H1 (cell line): Measurements from ENCODE around the gene MFSD6L. TPM values are rescaled to one million over a fixed set of nuclear protein-coding genes. Genes with fewer than 3 reads are reported as not detected.

Experiments
- CTCF ChIA-PET: fragments of 300-600 bp; sonication (Branson Sonifier 250); formaldehyde crosslinking; loops from one replicate; lab custom pipeline; 2021; ENCODE audit not compliant: partially characterized antibody; lab: Charles Lee
- POLR2A ChIA-PET: fragments of 300-600 bp; sonication (Branson Sonifier 250); formaldehyde crosslinking; loops from one replicate; lab custom pipeline; 2021; ENCODE audit warnings: inconsistent platforms; ENCODE audit not compliant: partially characterized antibody; lab: Charles Lee
- DNase-seq, 2 experiments: peaks; one replicate each; pipeline versions ENCODE4 v3.0.0 to v3.0.0-alpha.2; 2010 to 2022; ENCODE audit warnings: low spot score in 2 of 2, low read depth in 1 of 2, mixed read lengths in 1 of 2
- FAIRE-seq: peaks from 2 replicates; lab custom pipeline; 2011; peaks lifted over from hg19 to GRCh38; lab: Jason Lieb, UNC
- H2AFZ ChIP-seq: 2 replicates; pipeline ENCODE4 v1.8.1; 2012; ENCODE audit warnings: low read length, inconsistent platforms
- H2AK5ac ChIP-seq: 2 replicates; pipeline ENCODE4 v1.6.1; 2013; ENCODE audit warnings: low read depth, low read length
- H2BK120ac ChIP-seq: replicated peaks from 2 replicates; pipeline ENCODE3; 2013; ENCODE audit warnings: low read depth, low read length, inconsistent platforms
- H2BK12ac ChIP-seq: 2 replicates; pipeline ENCODE4 v1.6.1; 2013; ENCODE audit warnings: low read depth, low read length
- H2BK15ac ChIP-seq: 2 replicates; pipeline ENCODE4 v1.6.1; 2013; ENCODE audit warnings: low read length
- H2BK20ac ChIP-seq: 2 replicates; pipeline ENCODE4 v1.6.1; 2013; ENCODE audit warnings: low read length
- H2BK5ac ChIP-seq: 2 replicates; pipeline ENCODE4 v1.6.1; 2013; ENCODE audit warnings: low read depth, low read length
- H3K14ac ChIP-seq: 2 replicates; pipeline ENCODE4 v1.6.1; 2013; ENCODE audit warnings: inconsistent platforms; ENCODE audit not compliant: insufficient read length
- H3K18ac ChIP-seq: 2 replicates; pipeline ENCODE4 v1.6.1; 2013; ENCODE audit warnings: low read length; ENCODE audit errors: extremely low read depth
- H3K23ac ChIP-seq: 2 replicates; pipeline ENCODE4 v1.6.1; 2013; ENCODE audit warnings: inconsistent platforms; ENCODE audit not compliant: insufficient read length
- H3K23me2 ChIP-seq: 2 replicates; pipeline ENCODE4 v1.6.1; 2013; ENCODE audit warnings: low read depth, low read length
- H3K27ac ChIP-seq: 2 replicates; pipeline ENCODE4 v1.6.1; 2011; ENCODE audit warnings: low read depth, low read length, inconsistent platforms
- H3K27me3 ChIP-seq, 4 experiments: replicated peaks in 1 of 4; 1 replicate in 1 of 4; 2 replicates in 3 of 4; pipeline versions ENCODE4 v1.6.1 to v1.8.1; 2011 to 2013; ENCODE audit warnings: low read length in 3 of 4, mild to moderate bottlenecking in 3 of 4, inconsistent platforms in 2 of 4, mixed read lengths in 2 of 4, moderate library complexity in 1 of 4; ENCODE audit not compliant: control insufficient read depth in 3 of 4, insufficient read depth in 3 of 4; ENCODE audit errors: extremely low read depth in 1 of 4
- H3K36me3 ChIP-seq, 4 experiments: 2 replicates each; pipeline versions ENCODE4 v1.6.1 to v1.8.1; 2011 to 2013; ENCODE audit warnings: mild to moderate bottlenecking in 4 of 4, low read length in 3 of 4, moderate library complexity in 2 of 4, control low read depth in 1 of 4, inconsistent platforms in 1 of 4; ENCODE audit not compliant: insufficient read depth in 4 of 4, control insufficient read depth in 2 of 4
- H3K4ac ChIP-seq: replicated peaks from 2 replicates; pipeline ENCODE3; 2013; ENCODE audit warnings: low read length, low read depth, mixed read lengths, inconsistent platforms; ENCODE audit not compliant: insufficient read length
- H3K4me1 ChIP-seq, 4 experiments: replicated peaks in 1 of 4; 1 replicate in 1 of 4; 2 replicates in 3 of 4; pipeline versions ENCODE4 v1.6.1 to v1.8.1; 2011 to 2013; ENCODE audit warnings: low read length in 3 of 4, inconsistent platforms in 2 of 4, mixed read lengths in 1 of 4; ENCODE audit not compliant: insufficient read depth in 4 of 4, control insufficient read depth in 3 of 4
- H3K4me2 ChIP-seq, 2 experiments: 2 replicates each; pipeline versions ENCODE4 v1.6.1 to v1.8.1; 2011 to 2013; ENCODE audit warnings: low read depth in 2 of 2, low read length in 2 of 2, control low read depth in 1 of 2, inconsistent platforms in 1 of 2, mild to moderate bottlenecking in 1 of 2; ENCODE audit not compliant: insufficient read depth in 1 of 2
- H3K4me3 ChIP-seq, 4 experiments: fragments of 200-600, 300-600 bp in 1 of 4; sonication (generic), shearing (Covaris generic), sonication (Bioruptor Twin) in 1 of 4; 2 replicates each; pipeline versions ENCODE4 v1.5.1 to v1.8.1; 2011 to 2016; ENCODE audit warnings: low read length in 4 of 4, low read depth in 3 of 4, control low read depth in 2 of 4, inconsistent platforms in 2 of 4, mild to moderate bottlenecking in 2 of 4, mixed read lengths in 1 of 4, moderate library complexity in 1 of 4; ENCODE audit not compliant: insufficient read depth in 2 of 4; ENCODE audit errors: extremely low read depth in 1 of 4
- H3K56ac ChIP-seq: replicated peaks from 2 replicates; pipeline ENCODE3; 2013; ENCODE audit warnings: low read depth, mild to moderate bottlenecking, mixed read lengths, low read length, inconsistent platforms; ENCODE audit not compliant: insufficient read length
- H3K79me1 ChIP-seq: 2 replicates; pipeline ENCODE4 v1.6.1; 2013; ENCODE audit warnings: low read depth, low read length, control low read depth
- H3K79me2 ChIP-seq, 2 experiments: 2 replicates each; pipeline versions ENCODE4 v1.6.1 to v1.8.1; 2012 to 2013; ENCODE audit warnings: low read length in 2 of 2, mild to moderate bottlenecking in 2 of 2, inconsistent platforms in 1 of 2; ENCODE audit not compliant: insufficient read depth in 2 of 2, control insufficient read depth in 1 of 2
- H3K9ac ChIP-seq, 4 experiments: replicated peaks in 1 of 4; 1 replicate in 1 of 4; 2 replicates in 3 of 4; pipeline versions ENCODE4 v1.6.1 to v1.8.1; 2011 to 2013; ENCODE audit warnings: low read depth in 3 of 4, low read length in 3 of 4, control low read depth in 2 of 4, mild to moderate bottlenecking in 2 of 4, moderate library complexity in 2 of 4, inconsistent platforms in 1 of 4; ENCODE audit errors: extremely low read depth in 1 of 4
- H3K9me3 ChIP-seq, 2 experiments: 2 replicates each; pipeline versions ENCODE4 v1.6.1 to v1.8.1; 2012 to 2013; ENCODE audit warnings: mild to moderate bottlenecking in 2 of 2, moderate library complexity in 2 of 2, control low read depth in 1 of 2, inconsistent platforms in 1 of 2, low read depth in 1 of 2, low read length in 1 of 2, mixed read lengths in 1 of 2; ENCODE audit not compliant: insufficient read depth in 2 of 2
- H4K20me1 ChIP-seq, 2 experiments: replicated peaks in 1 of 2; 2 replicates each; pipeline versions ENCODE3 to v1.8.1; 2011 to 2013; ENCODE audit warnings: inconsistent platforms in 2 of 2, low read length in 2 of 2, mild to moderate bottlenecking in 1 of 2; ENCODE audit not compliant: insufficient read depth in 2 of 2, control insufficient read depth in 1 of 2
- H4K5ac ChIP-seq: 2 replicates; pipeline ENCODE4 v1.6.1; 2013; ENCODE audit warnings: low read length, low read depth, mixed read lengths, inconsistent platforms; ENCODE audit not compliant: insufficient read length
- H4K8ac ChIP-seq: 2 replicates; pipeline ENCODE4 v1.8.0; 2013; ENCODE audit warnings: mild to moderate bottlenecking, moderate library complexity, low read length, inconsistent platforms; ENCODE audit not compliant: insufficient read depth; ENCODE audit errors: extremely low read depth
- H4K91ac ChIP-seq: replicated peaks from 2 replicates; pipeline ENCODE3; 2013; ENCODE audit warnings: low read length, mixed read lengths, inconsistent platforms; ENCODE audit not compliant: insufficient read length
- CTBP2 ChIP-seq: IDR thresholded peaks from 2 replicates; pipeline ENCODE4 v1.7.0; 2011; ENCODE audit warnings: borderline replicate concordance, mild to moderate bottlenecking, moderate library complexity, mixed read lengths, low read length; ENCODE audit not compliant: insufficient read depth, insufficient read length
- KDM1A ChIP-seq: fragments of 200-600, 300-600 bp; sonication (generic); IDR thresholded peaks from 2 replicates; pipeline ENCODE4 v1.7.1; 2016; ENCODE audit warnings: mild to moderate bottlenecking, low read length, borderline replicate concordance
- RNF2 ChIP-seq: fragments of 200-900, 300-1000 bp; sonication (generic); IDR thresholded peaks from 2 replicates; pipeline ENCODE4 v1.7.1; 2016; ENCODE audit warnings: borderline replicate concordance, low read depth, mild to moderate bottlenecking, antibody characterized with exemption, low read length; ENCODE audit not compliant: poor library complexity, severe bottlenecking; ENCODE audit errors: missing control alignments
- SIX5 ChIP-seq: IDR thresholded peaks from 2 replicates; pipeline ENCODE4 v1.6.1; 2011; ENCODE audit warnings: mild to moderate bottlenecking, low read depth, low read length
- WGBS, 2 experiments: shearing (Covaris generic) in 1 of 2; methylation state at CpG; one replicate each; pipeline versions ENCODE4 v1.1.6 to v1.1.7; 2013 to 2015; ENCODE audit warnings: low lambda C conversion rate in 2 of 2, mixed read lengths in 2 of 2, inconsistent platforms in 1 of 2, low coverage in 1 of 2, missing lambda C conversion rate in 1 of 2; ENCODE audit not compliant: insufficient replicate concordance in 2 of 2, insufficient coverage in 1 of 2, insufficient read length in 1 of 2; ENCODE audit errors: extremely low coverage in 1 of 2, missing lambda C conversion rate in 1 of 2; 5-methylcytosine and 5-hydroxymethylcytosine counted together
- polyA plus RNA-seq, 7 experiments: library from polyadenylated mRNA; depleted of rRNA in 3 of 7; stranded (reverse) in 5 of 7; unstranded in 2 of 7; fragments of >200 nt in 5 of 7; fragments of 200-250 nt in 2 of 7; gene quantifications; 1 replicate in 5 of 7; 2 replicates in 1 of 7; 4 replicates in 1 of 7; pipeline versions ENCODE4 v1.2.1 to v1.2.3, GENCODE V29; 2011 to 2013; ENCODE audit warnings: missing spikeins in 2 of 7, mixed read lengths in 2 of 7
- total RNA-seq: library from RNA; stranded (reverse); fragmentation: NEBNext Ultra II Directional; extraction: Animal tissue kit (Norgen Biotek cat#: 25700); gene quantifications from 2 replicates; pipeline ENCODE4 v1.2.1, GENCODE V29; 2021

MFSD6L gene
- total and polyA plus RNA-seq, 2 of the 8 experiments (the other 6 are each of a cell fraction or from before 2014, with no cell fraction given) = 2.6 to 2.7 TPM

- H2BK20ac ChIP-seq = no peak overlapping the region
- H3K4ac ChIP-seq = no peak overlapping the region
- no peak overlapping the region for H2BK15ac ChIP-seq
- H3K23ac ChIP-seq = no peak overlapping the region
- 0 out of 4 replicates have a peak, but pooled peaks cover 0 to 3% of the 10 kb centered on the region in 2 experiments for H3K9me3 ChIP-seq
- H2BK120ac ChIP-seq = no peak overlapping the region
- H2AK5ac ChIP-seq = 0 out of 2 replicates have a peak overlapping the region, but pooled peaks have one; percentile 53
- H3K36me3 ChIP-seq = no peaks in the 10 kb centered on the region
- no peak for TF ChIP-seq RNF2
- no peak for TF ChIP-seq KDM1A
- TF ChIP-seq CTBP2 = no peak
- no peak for TF ChIP-seq SIX5
- no peak overlapping the region for H3K14ac ChIP-seq
- no peak overlapping the region for H4K91ac ChIP-seq
- no peak overlapping the region for H3K56ac ChIP-seq
- no peak for FAIRE-seq
- H3K4me3 ChIP-seq = no peak overlapping the region
- H3K27me3 ChIP-seq = no peaks in the 10 kb centered on the region
- H3K18ac ChIP-seq = no peak overlapping the region
- no peak overlapping the region for H2BK12ac ChIP-seq
- H2BK5ac ChIP-seq = no peak overlapping the region
- no peaks in the 10 kb centered on the region for H4K20me1 ChIP-seq
- no peaks in the 10 kb centered on the region for H3K23me2 ChIP-seq
- H2AFZ ChIP-seq = no peak overlapping the region
- peak in 1 of 2 experiments; percentile 28 for DNase-seq
- H3K4me2 ChIP-seq = no peak overlapping the region
- no peak overlapping the region for H4K5ac ChIP-seq
- ChIA-PET CTCF (interaction anchor here (0.6 to 2.6 kb wide), 9 partner anchors 10 to 766 kb away, joined by 3 to 27 read pairs (median 4); no protein-coding TSS in a partner anchor), POLR2A (no interaction called here)
- 0 out of 7 replicates have a peak, but pooled peaks cover 0 to 2% (median 0%) of the 10 kb centered on the region in 4 experiments for H3K4me1 ChIP-seq
- no peaks in the 10 kb centered on the region for H3K79me2 ChIP-seq
- H3K79me1 ChIP-seq = no peaks in the 10 kb centered on the region
- no peak overlapping the region for H4K8ac ChIP-seq
- no peak overlapping the region for H3K9ac ChIP-seq
- 83% methylated on average over 7 of the region's 13 CpGs; no CpG with 5 or more reads in 1 of the 2 experiments for WGBS, 2 experiments
- H3K27ac ChIP-seq = no peak overlapping the region
Observed at GRCh38 chr17:8757189-8757588, 42.0 kb downstream of the MFSD6L start.
